Measurements from ENCODE around the gene ZBTB20.

The ZBTB20 gene

DNA sequence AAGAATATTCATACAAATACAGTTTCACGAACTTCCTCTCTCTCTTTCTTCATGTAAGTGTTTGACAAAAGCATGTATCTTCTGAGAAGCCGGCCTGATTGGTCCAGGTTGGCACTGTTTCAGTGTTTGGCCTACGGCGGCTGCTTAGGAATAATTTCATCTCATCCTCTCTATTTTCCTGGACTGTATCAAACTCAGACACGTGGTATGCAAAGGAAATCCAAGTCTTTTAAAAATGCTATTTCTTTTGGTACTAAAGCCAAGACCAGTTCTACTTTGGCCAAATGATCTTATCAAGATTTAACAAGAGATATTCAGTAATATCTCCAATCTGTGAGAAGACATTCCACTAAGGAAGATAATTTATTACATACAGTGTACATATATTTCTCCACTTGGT, 700.5 kb downstream of the ZBTB20 start:
- CTCF ChIA-PET: interaction anchor here (0.8 kb wide), 1 partner anchor 62 kb away, joined by 4 read pairs; no protein-coding TSS in a partner anchor
- H3K27ac ChIP-seq: no peak overlapping the region
- TF ChIP-seq, protein P1, sequence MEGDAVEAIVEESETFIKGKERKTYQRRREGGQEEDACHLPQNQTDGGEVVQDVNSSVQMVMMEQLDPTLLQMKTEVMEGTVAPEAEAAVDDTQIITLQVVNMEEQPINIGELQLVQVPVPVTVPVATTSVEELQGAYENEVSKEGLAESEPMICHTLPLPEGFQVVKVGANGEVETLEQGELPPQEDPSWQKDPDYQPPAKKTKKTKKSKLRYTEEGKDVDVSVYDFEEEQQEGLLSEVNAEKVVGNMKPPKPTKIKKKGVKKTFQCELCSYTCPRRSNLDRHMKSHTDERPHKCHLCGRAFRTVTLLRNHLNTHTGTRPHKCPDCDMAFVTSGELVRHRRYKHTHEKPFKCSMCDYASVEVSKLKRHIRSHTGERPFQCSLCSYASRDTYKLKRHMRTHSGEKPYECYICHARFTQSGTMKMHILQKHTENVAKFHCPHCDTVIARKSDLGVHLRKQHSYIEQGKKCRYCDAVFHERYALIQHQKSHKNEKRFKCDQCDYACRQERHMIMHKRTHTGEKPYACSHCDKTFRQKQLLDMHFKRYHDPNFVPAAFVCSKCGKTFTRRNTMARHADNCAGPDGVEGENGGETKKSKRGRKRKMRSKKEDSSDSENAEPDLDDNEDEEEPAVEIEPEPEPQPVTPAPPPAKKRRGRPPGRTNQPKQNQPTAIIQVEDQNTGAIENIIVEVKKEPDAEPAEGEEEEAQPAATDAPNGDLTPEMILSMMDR (conservative IDR thresholded peaks at IDR 0.05; ENCODE audit: low read depth): no peak
- POLR2A ChIA-PET (ENCODE audit: low non-redundant PET): no interaction called here
- DNase-seq (ENCODE audit: low spot score): no peak

DNA sequence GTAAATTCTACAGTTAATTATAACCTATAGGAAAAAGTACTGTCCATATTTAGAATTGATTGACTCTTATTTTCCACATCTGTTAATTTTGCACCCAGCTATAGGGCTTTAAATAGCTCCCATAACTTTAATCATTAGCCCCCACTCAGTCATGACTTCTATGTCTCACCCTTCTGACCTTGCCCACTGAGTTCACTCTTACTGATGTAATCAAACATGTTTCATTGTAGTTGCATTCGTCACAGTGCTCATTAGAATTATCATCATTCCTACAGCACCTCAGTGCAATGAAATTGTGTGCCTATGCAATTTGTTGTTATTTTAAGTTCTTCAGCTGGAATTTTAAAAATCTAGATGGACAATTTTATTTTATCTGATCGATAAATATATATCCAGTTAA, 701.9 kb downstream of the ZBTB20 start:
- CTCF ChIA-PET: interaction anchor here (1.0 kb wide), 1 partner anchor 27 kb away, joined by 5 read pairs; no protein-coding TSS in a partner anchor
- no peak overlapping the region for H3K27ac ChIP-seq

DNA sequence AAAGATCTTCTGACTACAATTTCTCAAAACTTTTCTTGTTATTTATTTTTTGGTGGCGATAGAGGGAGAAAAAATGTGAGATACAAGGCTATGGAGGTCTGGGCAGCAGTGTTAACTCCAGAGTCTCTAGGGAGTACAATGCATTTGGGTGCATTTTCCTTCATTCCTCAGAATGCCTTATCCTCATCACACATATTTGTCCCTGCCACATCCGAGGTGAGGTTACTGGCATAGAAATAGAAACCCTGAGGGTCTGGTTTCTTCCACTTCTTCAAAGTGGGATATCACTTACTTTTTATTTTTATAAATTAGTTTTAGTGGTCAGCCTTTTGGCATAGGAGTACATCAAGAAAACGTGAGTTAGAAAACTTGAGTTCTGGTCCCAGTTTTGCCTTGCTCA, 702.9 kb downstream of the ZBTB20 start:
- POLR2A ChIA-PET (ENCODE audit: low non-redundant PET): no interaction called here
- CTCF ChIA-PET: interaction anchor here (1.0 kb wide), 1 partner anchor 26 kb away, joined by 5 read pairs; no protein-coding TSS in a partner anchor
- H3K27ac ChIP-seq: no peak overlapping the region
- no peak for DNase-seq (ENCODE audit: low spot score)
- TF ChIP-seq, protein P1 (conservative IDR thresholded peaks at IDR 0.05; ENCODE audit: low read depth): no peak

More for the DNA sequence above, 701.9 kb downstream of the ZBTB20 start:
- POLR2A ChIA-PET (ENCODE audit: low non-redundant PET): no interaction called here
- no peak for DNase-seq (ENCODE audit: low spot score)
- TF ChIP-seq, protein P1 (conservative IDR thresholded peaks at IDR 0.05; ENCODE audit: low read depth): no peak

DNA sequence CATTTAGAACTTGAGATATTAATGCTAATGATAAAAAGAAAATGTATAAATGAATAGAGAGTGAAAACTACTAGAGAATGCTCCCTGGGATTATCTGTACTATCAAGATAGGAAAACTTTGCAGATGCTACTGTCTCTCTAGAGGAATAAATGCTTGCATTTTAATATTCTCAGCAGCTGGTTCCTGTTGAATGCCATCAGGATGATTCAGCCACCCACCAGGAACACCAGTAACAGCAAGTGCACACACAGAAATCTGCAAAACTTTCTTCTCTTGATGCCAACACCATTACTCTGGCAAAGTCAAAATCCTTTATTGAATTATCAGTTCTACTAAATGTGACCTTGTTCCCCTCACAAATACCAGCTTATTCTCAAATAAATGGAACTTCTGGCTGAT, 704.8 kb downstream of the ZBTB20 start:
- TF ChIP-seq, protein P1 (conservative IDR thresholded peaks at IDR 0.05; ENCODE audit: low read depth): no peak
- CTCF ChIA-PET: no interaction called here
- no peak overlapping the region for H3K27ac ChIP-seq
- POLR2A ChIA-PET (ENCODE audit: low non-redundant PET): no interaction called here
- no peak for DNase-seq (ENCODE audit: low spot score)

DNA sequence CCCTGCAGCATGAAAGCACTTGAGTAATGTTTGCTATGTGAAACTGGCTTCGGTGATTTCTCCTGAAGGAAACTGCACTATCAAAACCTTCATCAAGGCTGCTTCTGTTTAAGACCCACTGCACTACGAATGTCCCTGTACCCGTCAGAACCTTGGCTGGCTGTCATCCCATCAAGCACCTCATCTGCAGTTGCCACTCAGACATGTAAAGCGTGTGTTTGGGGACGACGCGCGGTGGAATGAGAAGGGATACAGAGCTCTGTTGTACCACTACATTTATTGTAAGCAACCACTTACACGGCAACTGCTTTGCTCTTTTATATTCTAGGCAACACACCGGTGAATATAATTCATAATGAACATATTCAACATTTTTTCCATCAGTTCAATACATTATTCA, 705.7 kb downstream of the ZBTB20 start:
- H3K27ac ChIP-seq: no peak overlapping the region
- TF ChIP-seq, protein P1 (conservative IDR thresholded peaks at IDR 0.05; ENCODE audit: low read depth): no peak
- ChIA-PET POLR2A (ENCODE audit: low non-redundant PET) (no interaction called here), CTCF (no interaction called here)
- DNase-seq (ENCODE audit: low spot score): no peak

DNA sequence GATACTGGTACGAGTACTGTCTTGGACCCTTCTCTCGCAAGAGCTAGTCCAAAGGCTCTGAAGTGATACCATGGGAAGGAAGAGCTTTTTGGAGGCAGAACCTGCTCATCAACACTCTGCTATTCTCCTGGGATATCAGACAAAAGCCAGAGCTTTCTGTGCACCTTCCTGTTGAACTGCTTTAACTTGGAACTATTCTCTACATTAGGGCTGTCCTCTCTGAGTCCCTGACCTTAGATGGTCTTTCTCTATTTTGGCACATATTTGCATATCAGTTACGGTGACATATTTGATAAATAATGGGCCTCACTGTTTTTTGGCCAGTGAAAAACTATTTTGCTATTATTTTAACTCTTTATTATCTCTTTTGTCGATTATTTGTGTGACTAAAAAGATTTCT, 706.4 kb downstream of the ZBTB20 start:
- no peak for DNase-seq (ENCODE audit: low spot score)
- H3K27ac ChIP-seq: no peak overlapping the region
- TF ChIP-seq, protein P1 (conservative IDR thresholded peaks at IDR 0.05; ENCODE audit: low read depth): no peak
- POLR2A ChIA-PET (ENCODE audit: low non-redundant PET): no interaction called here
- CTCF ChIA-PET: no interaction called here

DNA sequence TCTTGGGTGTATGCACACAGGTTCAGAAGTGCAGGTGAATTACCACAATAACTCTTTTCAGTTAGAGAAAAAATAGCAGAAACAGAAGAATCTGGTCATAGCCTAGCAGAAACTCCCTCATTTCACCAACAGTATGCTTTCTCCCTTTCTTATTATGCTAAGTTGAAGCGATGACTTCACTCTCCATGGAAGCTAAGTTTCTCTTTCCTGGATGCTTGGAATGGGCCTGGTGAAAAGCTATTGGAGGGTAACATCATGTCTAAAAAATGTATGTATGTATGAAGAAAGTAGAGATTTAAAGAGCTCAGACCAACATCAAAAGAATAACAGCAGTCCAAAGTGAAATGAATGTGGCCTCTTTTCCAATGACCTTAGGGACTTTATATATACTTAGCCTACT, 707.8 kb downstream of the ZBTB20 start:
- TF ChIP-seq, protein P1 (conservative IDR thresholded peaks at IDR 0.05; ENCODE audit: low read depth): no peak
- ChIA-PET POLR2A (ENCODE audit: low non-redundant PET) (no interaction called here), CTCF (no interaction called here)
- DNase-seq (ENCODE audit: low spot score): no peak
- H3K27ac ChIP-seq: no peak overlapping the region

Measured in RWPE1 (cell line).